Epithelial cell of esophagus (primary cell): ENCODE measurements around the gene HECTD4.
A peak's percentile ranks its signal among the peaks of the same experiment; 100 is the strongest.

Experiments used
- DNase-seq: peaks from one replicate; pipeline ENCODE4 v3.0.0; 2010; ENCODE audit warnings: low read depth
- H3K4me3 ChIP-seq: 2 replicates; pipeline ENCODE4 v1.5.1; 2011; ENCODE audit warnings: mild to moderate bottlenecking, low read length, control low read depth
- TF ChIP-seq, protein P1 (sequence below): IDR thresholded peaks from 2 replicates; pipeline ENCODE4 v1.5.1; 2011; ENCODE audit warnings: low read depth, mild to moderate bottlenecking, low read length, control low read depth, inconsistent platforms; ENCODE audit not compliant: insufficient read depth; ENCODE audit errors: missing control alignments

The HECTD4 gene

DNA sequence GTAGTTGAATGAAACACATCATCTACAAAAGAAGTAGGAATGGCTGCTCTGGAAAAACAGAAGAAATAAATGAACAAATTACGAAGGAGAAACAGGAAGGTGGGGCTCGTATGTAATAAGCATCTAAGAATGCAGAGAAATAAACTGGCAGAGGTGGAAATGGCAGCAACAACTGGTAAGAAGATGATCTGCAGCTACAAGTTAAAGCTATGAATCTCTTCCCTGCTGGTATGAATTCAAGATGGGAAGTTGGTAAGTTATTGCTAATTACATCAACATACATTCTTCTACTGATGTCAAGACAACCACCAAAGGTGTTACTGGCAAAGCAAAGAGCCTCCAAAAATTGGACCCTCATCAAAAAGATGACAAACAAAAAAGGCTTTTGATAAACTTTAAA, 59.8 kb downstream of the HECTD4 start:
- H3K4me3 ChIP-seq = no peak overlapping the region
- TF ChIP-seq, protein P1, sequence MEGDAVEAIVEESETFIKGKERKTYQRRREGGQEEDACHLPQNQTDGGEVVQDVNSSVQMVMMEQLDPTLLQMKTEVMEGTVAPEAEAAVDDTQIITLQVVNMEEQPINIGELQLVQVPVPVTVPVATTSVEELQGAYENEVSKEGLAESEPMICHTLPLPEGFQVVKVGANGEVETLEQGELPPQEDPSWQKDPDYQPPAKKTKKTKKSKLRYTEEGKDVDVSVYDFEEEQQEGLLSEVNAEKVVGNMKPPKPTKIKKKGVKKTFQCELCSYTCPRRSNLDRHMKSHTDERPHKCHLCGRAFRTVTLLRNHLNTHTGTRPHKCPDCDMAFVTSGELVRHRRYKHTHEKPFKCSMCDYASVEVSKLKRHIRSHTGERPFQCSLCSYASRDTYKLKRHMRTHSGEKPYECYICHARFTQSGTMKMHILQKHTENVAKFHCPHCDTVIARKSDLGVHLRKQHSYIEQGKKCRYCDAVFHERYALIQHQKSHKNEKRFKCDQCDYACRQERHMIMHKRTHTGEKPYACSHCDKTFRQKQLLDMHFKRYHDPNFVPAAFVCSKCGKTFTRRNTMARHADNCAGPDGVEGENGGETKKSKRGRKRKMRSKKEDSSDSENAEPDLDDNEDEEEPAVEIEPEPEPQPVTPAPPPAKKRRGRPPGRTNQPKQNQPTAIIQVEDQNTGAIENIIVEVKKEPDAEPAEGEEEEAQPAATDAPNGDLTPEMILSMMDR = no peak
- DNase-seq = peak; percentile 8

DNA sequence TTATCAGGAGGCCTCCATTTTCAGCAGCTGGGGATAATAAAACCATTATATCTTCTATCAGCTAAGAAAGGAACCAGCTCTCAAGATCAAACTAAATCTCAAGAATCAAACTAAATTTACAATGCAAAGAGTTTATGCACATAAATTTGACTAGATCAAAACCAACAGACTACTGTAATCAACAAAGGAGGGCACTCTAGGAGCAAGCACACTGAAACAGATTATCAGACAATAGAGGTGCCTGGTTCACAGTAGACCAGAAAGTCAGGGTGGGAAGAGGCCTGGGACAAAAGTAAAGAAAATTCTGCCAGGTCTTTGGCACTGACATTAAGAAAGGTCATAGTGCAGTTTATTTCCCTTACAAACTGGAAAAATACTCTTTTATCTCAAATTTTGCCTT, 61.0 kb downstream of the HECTD4 start:
- TF ChIP-seq, protein P1 = no peak
- no peak for DNase-seq
- H3K4me3 ChIP-seq = no peak overlapping the region

- H3K4me3 ChIP-seq = no peak overlapping the region
- TF ChIP-seq, protein P1 = no peak
- no peak for DNase-seq
Measured at GRCh38 chr12:112319395-112319794, 62.8 kb downstream of the HECTD4 start.

DNA sequence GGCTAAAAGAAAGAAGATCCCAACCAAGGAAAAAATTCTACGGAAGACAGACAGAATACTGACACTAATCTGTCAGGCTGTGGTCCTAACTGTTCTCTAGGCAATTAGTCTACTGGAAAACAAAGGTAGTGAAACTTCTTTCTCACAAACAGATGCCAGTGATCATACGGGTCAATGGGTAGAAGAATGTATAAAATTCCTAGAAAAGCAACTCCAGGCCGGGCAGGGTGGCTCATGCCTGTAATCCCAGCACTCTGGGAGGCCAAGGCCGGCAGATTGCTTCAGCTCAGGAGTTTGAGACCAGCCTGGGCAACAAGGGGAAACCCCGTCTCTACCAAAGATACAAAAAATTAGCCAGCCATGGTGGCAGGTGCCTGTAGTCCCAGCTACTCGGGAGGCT, 64.8 kb downstream of the HECTD4 start:
- TF ChIP-seq, protein P1 = no peak
- DNase-seq = no peak
- H3K4me3 ChIP-seq = no peak overlapping the region

GRCh38 chr12:112314981-112315380, 67.2 kb downstream of the HECTD4 start:
- DNase-seq = peak; percentile 4
- H3K4me3 ChIP-seq = no peak overlapping the region
- TF ChIP-seq, protein P1 = no peak

DNA sequence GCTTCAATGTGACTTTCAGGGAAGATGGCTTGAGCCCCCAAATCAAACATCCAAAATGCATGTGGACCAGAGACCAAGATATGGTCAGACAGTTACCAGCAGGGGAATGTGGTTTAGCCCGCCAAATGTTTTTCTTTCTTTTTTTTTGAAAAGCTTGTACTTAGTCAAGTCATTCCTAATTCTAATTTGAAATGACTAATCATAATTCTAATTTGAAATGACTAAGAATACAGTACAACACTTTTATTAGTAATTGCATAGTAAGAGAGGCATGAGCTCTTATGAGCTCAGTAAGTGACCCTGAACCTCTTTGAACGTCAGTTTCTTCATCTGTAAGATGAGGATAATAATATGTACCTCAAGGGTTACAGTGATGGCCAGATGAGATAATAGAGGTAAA, 72.4 kb downstream of the HECTD4 start:
- DNase-seq = peak; percentile 16
- TF ChIP-seq, protein P1 = no peak
- no peak overlapping the region for H3K4me3 ChIP-seq

- no peak overlapping the region for H3K4me3 ChIP-seq
- peak; percentile 14 for DNase-seq
- TF ChIP-seq, protein P1 = no peak
Measured at GRCh38 chr12:112308652-112309051, 73.6 kb downstream of the HECTD4 start.
